GM18508 (cell line): Measurements from ENCODE around the gene ZNHIT1.

Source experiments
- ATAC-seq: cut with Tn5 transposase; IDR thresholded peaks from one replicate; pipeline ENCODE4 v1.9.1; 2021; ENCODE audit warnings: moderate number of reproducible peaks; ENCODE audit not compliant: insufficient read depth, unreplicated experiment

The ZNHIT1 gene

DNA sequence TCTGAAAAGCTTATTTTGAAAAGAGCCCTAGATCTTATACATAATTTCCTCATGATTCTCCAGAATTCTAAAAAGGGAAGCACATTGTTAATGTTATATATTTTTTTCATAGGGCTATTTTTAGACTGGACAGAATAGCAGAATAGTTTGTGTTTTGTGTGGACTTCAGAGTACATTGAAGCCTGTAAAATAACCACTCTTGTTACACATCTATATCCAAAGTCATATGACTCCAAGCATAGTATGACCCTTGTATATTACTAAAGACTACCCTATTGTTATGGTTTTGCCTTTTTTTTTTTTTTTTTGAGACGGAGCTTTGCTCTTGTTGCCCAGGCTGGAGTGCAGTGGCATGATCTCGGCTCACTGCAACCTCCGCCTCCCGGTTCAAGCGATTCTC lies 53.1 kb downstream of the ZNHIT1 start:
- no peak for ATAC-seq

DNA sequence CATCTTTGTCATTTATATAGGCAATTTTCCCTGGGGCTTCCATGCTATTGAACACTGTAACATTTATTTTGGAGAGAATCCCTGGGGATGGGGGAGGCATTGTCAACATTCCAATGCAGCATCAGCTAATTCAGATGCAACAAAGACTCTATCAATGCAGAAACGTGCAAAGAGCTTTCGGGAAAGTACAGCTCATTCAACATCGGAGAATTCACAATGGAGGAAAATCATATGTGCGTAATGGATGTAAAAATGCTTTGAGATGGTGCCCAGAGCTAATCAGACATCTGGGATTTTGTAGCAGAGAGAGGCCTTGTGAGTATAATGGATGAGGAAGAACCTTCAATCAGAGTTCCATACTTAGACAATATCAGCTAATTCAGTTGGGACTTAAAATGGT lies 55.2 kb downstream of the ZNHIT1 start:
- ATAC-seq, result no peak
